ENCODE measurements around the gene CNTN1. TPM values are rescaled to one million over a fixed set of nuclear protein-coding genes. Genes with fewer than 3 reads are reported as not detected.

The CNTN1 gene
- total and polyA plus RNA-seq, 9 of the 15 experiments (the other 6 are each of a cell fraction or from before 2014, with no cell fraction given) = 0.16 TPM; not detected in 8

GRCh38 chr12:40970320-40970907, 278.2 kb downstream of the CNTN1 start:
- H2AFZ ChIP-seq (ENCODE audit: low read depth, low read length) = no peak overlapping the region
- BruUV-seq (replicated peaks) = no TSS peak
- no peak for FAIRE-seq

More at GRCh38 chr12:40970320-40970907, 278.2 kb downstream of the CNTN1 start:
- TF ChIP-seq RAD21 (CRISPR knock-in tag; conservative IDR thresholded peaks at IDR 0.05 in 1 of 2, IDR thresholded peaks at IDR 0.05 in 1 of 2) = 0 out of 4 replicates have a peak, but pooled peaks of 1 of the 2 experiments have one; percentile 10
- no peak for TF ChIP-seq ZNF778 (CRISPR knock-in tag; IDR thresholded peaks at IDR 0.05)
- peak in 1 of 3 experiments; percentile 9; a peak in 1 of 6 replicates for TF ChIP-seq CTCF (IDR thresholded peaks at IDR 0.05 in 2 of 3, conservative IDR thresholded peaks at IDR 0.05 in 1 of 3; ENCODE audit: insufficient read depth in 2 of 3, low read depth in 1 of 3, low read length in 3 of 3)
- ChIA-PET POLR2A (no interaction called here), CTCF (ENCODE audit: low intra/inter-chr PET ratio) (no interaction called here)
- no peaks in the 10 kb centered on the region for H3K79me2 ChIP-seq (ENCODE audit: control insufficient read depth, insufficient read depth, low read length)
- no peaks in the 10 kb centered on the region for H3K27me3 ChIP-seq (ENCODE audit: control insufficient read depth in 2 of 2, insufficient read depth in 2 of 2, low read length in 2 of 2)
- ATAC-seq (no peak), DNase-seq (ENCODE audit: extremely low read depth in 1 of 4, low spot score in 3 of 4) (peak in 2 of 4 experiments; percentile 3 to 6)
- no peaks in the 10 kb centered on the region for H3K36me3 ChIP-seq (ENCODE audit: control insufficient read depth, insufficient read depth, low read length)
- intact Hi-C loops (cut with micrococcal nuclease) (no loop called here), in situ Hi-C loops (cut with MboI) (no loop called here)
- 2% methylated on average over 5 of the region's 5 CpGs for WGBS (ENCODE audit: insufficient coverage, low coverage, missing lambda C conversion rate)
- H3K9me1 ChIP-seq (ENCODE audit: control insufficient read depth, insufficient read depth, low read length) = no peaks in the 10 kb centered on the region
- no peak overlapping the region for H3K4me3 ChIP-seq
- H3K4me2 ChIP-seq (ENCODE audit: insufficient read depth, low read length) = no peak overlapping the region
- no peak overlapping the region for H3K27ac ChIP-seq (ENCODE audit: extremely low read depth, low read depth, low read length)
- H4K20me1 ChIP-seq (replicated peaks; ENCODE audit: control insufficient read depth, insufficient read depth, low read length) = no peaks in the 10 kb centered on the region
- H3K4me1 ChIP-seq (replicated peaks in 1 of 2; ENCODE audit: control insufficient read depth in 2 of 2, insufficient read depth in 2 of 2, low read length in 2 of 2) = no peaks in the 10 kb centered on the region
- H3K9ac ChIP-seq (ENCODE audit: insufficient read depth in 1 of 2, low read depth in 2 of 2, low read length in 2 of 2) = no peak overlapping the region
- H3K9me3 ChIP-seq (replicated peaks; ENCODE audit: control insufficient read depth, insufficient read depth, low read depth, low read length) = no peaks in the 10 kb centered on the region
